ENCODE results near the gene YBEY.
A peak's percentile ranks its signal among the peaks of the same experiment; 100 is the strongest.
"Not testable (repeated sequence)": the region's sequence is repeated elsewhere in the genome, so short reads cannot be mapped to it uniquely, and the experiment has no call there.

YBEY gene, protein sequence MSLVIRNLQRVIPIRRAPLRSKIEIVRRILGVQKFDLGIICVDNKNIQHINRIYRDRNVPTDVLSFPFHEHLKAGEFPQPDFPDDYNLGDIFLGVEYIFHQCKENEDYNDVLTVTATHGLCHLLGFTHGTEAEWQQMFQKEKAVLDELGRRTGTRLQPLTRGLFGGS

DNA sequence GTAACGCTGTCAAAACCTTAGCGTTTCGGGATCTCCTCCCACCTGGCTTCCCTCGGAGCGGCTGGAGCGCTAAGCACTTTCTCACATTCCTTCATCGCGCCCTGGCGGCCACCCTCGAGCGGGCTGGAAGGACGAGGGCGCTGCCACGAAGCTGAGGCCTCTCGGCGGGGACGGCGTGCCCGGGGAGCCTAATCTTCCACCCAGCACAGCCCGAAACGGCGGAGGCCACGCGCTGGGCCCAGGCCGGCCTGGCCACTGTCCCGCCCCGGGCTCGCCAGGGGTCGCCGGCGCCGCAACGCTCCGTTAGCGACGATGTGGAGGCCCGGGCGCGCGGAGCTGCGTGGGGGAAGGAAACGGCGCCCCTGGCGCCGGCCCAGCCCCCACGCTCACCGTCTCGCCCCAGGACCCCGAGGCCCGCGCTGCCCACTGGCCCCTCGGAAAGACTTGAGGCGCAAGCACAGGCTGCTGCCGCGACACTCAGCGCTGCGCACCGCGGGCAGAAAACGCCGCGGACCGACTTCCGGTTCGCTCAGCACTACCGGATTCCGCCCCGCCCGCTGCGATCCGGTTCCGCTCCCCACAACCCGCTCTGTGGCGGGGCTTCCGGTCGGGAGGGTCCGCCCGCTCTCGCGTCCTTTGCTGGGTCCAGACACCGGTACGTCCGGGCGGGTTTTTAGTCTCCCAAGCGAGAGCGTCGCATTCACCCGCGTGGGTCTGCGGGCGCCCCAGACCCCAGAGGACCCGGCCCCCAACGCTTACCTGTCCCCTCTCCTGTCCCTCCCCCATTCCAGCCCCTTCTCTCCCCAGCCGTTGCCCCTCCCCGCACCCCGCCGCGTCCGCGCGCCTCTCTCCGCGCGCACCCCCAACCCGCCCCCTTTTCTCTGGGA, at the start of gene YBEY:
Gene YBEY, plus strand, starts transcription at position 582 of the 887 bp plus-strand sequence. CDS start 572 bp downstream, outside the sequence.
- peak; percentile 70 for DNase-seq (ENCODE audit: extremely low read depth, low read depth)
- TF ChIP-seq, protein P1, sequence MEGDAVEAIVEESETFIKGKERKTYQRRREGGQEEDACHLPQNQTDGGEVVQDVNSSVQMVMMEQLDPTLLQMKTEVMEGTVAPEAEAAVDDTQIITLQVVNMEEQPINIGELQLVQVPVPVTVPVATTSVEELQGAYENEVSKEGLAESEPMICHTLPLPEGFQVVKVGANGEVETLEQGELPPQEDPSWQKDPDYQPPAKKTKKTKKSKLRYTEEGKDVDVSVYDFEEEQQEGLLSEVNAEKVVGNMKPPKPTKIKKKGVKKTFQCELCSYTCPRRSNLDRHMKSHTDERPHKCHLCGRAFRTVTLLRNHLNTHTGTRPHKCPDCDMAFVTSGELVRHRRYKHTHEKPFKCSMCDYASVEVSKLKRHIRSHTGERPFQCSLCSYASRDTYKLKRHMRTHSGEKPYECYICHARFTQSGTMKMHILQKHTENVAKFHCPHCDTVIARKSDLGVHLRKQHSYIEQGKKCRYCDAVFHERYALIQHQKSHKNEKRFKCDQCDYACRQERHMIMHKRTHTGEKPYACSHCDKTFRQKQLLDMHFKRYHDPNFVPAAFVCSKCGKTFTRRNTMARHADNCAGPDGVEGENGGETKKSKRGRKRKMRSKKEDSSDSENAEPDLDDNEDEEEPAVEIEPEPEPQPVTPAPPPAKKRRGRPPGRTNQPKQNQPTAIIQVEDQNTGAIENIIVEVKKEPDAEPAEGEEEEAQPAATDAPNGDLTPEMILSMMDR (IDR thresholded peaks at IDR 0.05; ENCODE audit: low read depth, low read length) = peak; percentile 38

DNA sequence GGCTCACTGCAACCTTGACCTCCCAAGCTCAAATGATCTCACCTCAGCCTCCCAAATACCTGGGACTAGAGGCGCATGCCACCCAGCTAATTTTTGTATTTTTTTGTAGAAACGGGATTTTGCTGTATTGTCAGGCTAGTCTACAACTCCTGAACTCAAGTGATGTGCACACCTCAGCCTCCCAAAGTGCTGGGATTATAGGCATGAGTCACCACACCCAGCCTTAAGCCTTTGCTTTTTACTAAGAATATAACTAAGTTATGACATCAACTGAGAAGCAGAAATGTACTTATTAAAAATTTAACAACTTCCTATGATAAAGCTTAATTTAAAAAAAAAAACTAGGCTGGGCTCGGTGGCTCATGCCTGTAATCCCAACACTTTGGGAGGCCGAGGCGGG, 48.7 kb upstream of the YBEY start:
- no peak for DNase-seq (ENCODE audit: extremely low read depth, low read depth)
- TF ChIP-seq, protein P1 (IDR thresholded peaks at IDR 0.05; ENCODE audit: low read depth, low read length) = no peak

DNA sequence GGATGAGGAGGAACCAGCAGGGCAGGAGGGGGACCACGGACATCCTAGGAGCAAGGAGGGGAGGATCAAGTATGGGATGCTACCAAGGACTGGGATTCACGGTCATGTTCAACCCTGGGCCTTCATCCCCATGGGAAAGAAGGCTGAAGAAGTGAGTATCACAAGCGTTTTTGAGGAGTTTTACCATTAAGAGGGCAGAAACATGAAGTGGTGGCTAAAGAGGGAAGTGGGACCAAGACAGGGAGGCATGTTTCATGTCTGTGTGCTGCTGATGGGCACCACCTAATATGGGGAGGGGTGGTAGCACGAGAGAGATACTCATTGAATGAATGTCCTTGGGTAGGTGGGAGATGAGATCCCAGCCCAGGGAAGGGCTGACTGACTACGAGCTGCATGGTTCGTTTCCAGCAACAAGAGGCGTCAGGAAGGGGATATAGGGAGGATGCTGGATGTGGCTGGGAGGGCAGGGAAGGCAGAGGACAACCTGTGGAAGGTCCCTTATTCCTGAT, 46.3 kb upstream of the YBEY start:
- TF ChIP-seq, protein P1 (IDR thresholded peaks at IDR 0.05; ENCODE audit: low read depth, low read length) = no peak
- DNase-seq (ENCODE audit: extremely low read depth, low read depth) = no peak

DNA sequence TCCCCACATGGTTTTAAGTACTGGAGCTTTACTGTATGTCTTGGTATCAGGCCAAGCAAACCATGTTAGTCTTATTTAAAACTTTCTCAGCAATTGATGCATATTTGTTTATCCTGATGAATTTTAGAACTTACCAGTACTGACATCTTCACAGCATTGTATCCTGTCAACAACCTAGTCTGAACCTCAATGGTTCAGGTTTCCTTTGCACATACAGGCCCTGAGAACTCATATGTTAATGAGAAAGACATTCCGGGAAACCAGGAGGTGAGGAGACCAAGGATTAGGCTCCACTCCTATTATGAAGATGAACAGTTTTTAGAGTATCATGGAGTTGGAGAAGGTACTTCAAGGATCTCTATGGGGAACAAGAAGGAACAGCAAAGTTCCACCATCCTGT, 44.6 kb upstream of the YBEY start:
- not testable (repeated sequence) for DNase-seq (ENCODE audit: extremely low read depth, low read depth)

DNA sequence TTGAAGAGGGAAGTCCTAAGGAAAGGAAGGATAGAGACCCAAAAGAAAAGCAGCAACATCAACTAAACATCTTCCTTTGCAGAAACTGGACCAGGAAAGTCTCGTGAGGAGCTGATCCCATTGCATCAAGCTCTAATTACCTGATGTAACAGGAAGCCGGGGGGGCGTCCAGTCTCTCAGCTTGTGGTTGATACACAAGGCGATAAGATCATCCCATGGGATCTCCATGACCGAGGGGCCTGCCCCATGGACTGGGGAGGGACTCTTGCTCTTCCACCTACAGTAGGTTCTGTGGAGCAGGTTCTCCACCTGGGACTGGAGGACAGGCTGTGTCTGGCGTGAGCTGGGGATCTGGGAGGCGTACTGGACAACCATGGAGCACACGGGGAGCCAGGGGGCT, 42.8 kb upstream of the YBEY start:
- TF ChIP-seq, protein P1 (IDR thresholded peaks at IDR 0.05; ENCODE audit: low read depth, low read length) = no peak
- DNase-seq (ENCODE audit: extremely low read depth, low read depth) = no peak

DNA sequence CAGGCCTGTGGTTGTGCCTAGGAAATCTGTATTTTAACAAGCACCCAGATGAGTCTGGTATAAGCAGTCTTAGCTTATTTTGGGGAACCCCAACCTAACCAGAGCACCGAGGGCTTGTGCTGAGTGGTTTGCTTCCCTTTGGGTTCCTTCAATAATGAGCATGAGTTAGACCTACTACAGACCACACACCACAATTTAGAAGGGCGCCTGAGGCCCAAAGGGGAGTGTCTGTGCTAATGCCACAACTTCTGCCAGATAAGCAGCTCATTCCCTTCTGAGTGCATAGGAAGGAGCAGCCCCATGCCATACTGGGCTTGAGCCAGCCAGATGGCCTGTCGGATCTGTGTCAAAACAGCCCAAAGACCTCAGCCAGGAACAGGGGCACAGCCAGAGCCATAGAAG, 42.2 kb upstream of the YBEY start:
- TF ChIP-seq, protein P1 (IDR thresholded peaks at IDR 0.05; ENCODE audit: low read depth, low read length) = no peak
- no peak for DNase-seq (ENCODE audit: extremely low read depth, low read depth)

DNA sequence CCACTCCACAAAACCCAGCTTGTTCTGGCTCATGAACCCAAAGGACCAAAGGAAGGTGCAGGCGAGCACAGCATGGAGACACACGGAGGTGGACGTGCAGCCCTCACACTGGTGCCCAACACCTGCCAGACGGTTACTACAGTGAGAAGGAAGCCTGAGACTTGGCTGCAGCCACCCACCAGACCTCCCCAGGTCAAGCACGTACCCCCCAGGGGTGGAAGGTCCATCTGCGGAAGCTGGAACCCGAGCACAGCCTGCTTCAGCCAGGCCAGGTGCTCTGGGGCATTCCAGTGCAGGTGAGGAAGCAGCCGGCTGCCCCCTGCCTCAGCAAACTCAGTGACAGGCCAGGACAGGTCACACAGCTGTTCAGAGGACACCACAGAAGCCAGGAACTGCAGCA, 41.5 kb upstream of the YBEY start:
- no peak for DNase-seq (ENCODE audit: extremely low read depth, low read depth)
- TF ChIP-seq, protein P1 (IDR thresholded peaks at IDR 0.05; ENCODE audit: low read depth, low read length) = no peak

Measured in AG09319 (cell line).